SK-N-DZ (cell line): Measurements from ENCODE around the gene ZNF581. TPM values are rescaled to one million over a fixed set of nuclear protein-coding genes. Genes with fewer than 3 reads are reported as not detected.
A peak's percentile ranks its signal among the peaks of the same experiment; 100 is the strongest.

ENCODE experiments used
- DNase-seq: peaks from one replicate; pipeline ENCODE4 v3.0.0-alpha.2; 2015; ENCODE audit warnings: low spot score
- polyA plus RNA-seq, 2 experiments: library from polyadenylated mRNA; depleted of rRNA; stranded (reverse); fragments of >200 nt; gene quantifications; 2 replicates each; pipeline ENCODE4 v1.2.3, GENCODE V29; 2014

Gene ZNF581, protein sequence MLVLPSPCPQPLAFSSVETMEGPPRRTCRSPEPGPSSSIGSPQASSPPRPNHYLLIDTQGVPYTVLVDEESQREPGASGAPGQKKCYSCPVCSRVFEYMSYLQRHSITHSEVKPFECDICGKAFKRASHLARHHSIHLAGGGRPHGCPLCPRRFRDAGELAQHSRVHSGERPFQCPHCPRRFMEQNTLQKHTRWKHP
- 12.8 and 16.3 TPM in 2 replicates for polyA plus RNA-seq (2014; cell fraction: cytosol; rRNA removed)
- polyA plus RNA-seq (2014; cell fraction: nucleus; rRNA removed), result 13.8 and 14.5 TPM in 2 replicates

DNA sequence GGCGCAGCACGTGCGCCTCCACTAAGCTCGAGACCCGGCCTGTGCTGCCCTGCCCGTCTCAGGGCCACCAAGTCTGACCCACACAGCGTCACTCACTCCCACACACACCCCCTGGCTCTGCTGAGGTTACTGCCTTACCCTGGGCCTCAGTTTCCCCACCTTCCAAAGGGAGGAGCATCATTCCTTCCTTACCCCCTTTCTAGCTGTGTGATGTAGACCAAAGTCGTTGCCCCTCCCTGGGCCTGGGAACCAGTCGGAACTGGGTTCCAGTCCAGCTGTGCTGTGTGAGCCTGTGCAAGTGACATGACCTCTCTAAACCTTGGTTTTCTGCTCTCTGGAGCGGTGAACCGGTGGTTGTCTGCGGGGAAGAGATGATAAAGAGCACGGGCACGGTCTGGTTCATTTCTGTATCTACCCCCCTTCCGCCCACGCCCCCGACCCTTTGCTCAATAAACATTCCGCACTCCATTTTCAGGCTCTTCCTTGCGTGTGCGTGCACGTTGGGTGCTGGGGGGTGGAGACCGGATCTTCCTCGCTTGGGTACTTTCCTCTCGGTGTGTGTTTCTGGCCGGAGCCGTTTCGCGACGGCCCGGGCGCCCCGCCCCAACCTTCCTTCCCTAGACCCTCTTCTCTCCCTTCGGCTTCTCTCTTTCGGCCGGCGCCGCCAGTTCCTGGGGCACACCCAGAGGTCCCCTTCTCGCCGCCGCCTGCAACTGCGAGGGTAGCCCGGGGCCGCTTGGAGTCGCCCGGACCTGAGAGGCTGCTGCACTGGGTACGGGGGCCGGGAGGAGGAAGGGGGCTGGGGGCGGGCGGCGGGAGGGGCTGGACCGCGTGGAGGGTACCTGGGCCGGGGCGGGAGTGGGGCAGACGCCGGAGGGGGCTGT is at the start of gene ZNF581:
TSS of gene ZNF581 (plus strand) at position 647 of the 884 bp plus-strand sequence. CDS start 923 bp downstream, outside the sequence.
- peak; percentile 56 for DNase-seq

DNA sequence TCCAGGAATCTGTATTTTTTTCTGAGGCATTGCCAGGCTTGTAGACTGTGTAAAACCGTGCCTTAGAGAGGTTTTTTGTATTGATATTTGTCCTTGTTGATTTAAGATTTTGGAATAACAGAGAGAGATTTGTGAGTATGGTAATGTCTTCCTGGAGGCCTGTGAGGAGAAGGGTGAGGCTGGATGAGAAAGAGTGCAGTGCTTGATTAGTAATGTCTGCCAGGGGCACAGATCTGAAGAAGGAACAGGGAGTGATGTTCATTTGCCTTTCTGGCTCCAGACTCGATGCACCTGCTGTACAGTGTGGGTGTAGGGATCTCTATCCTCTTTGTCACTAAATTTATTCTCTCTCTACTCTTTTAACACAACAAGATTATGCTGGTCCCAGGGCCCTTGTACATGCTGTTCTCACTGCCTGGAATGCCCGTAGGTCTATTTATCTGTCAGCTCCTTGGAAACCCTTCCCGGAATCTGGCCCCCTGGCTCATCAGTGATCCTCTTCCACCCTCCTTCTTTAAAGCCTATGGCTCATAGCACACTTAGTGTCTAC is 48.4 kb upstream of the ZNF581 start:
- DNase-seq, result no peak

DNA sequence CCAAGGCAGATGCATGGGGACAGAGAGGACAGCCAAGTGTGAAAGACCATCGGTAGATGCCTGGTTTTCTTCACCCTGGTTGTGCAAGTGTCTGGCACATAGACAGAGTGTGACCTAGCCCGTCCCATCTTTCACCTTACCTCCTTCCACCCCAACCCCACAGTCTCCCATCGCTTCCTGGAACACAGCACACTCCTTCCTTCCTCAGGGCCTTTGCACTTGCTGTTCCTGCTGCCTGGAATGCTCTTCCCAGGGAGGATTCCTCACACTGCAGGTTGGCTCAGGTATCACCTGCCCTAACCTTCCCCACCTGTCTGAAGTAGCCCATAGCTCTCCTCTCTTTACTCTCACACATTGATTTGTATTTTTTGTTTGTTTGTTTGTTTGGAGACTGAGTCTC is 47.1 kb upstream of the ZNF581 start:
- DNase-seq, result no peak

DNA sequence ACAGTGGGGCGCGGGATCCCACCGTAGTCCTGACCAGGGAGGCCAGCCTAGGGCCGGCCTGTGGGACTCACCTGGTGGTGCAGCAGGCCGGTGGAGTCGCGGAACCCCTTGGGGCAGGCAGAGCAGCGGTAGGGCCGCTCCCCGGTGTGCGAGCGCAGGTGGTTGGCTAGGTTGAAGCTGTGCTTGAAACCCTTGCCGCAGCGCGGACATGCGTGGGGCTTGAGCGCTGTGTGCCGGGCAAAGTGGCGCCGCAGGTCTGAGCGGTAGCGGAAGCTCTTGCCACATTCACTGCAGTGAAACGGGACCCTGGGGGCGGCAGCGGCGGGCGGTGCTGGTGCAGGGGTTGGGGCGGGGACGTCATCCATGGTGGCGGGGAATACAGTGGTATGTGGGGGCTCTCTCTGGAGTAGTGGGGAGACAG is 45.9 kb upstream of the ZNF581 start:
- no peak for DNase-seq

DNA sequence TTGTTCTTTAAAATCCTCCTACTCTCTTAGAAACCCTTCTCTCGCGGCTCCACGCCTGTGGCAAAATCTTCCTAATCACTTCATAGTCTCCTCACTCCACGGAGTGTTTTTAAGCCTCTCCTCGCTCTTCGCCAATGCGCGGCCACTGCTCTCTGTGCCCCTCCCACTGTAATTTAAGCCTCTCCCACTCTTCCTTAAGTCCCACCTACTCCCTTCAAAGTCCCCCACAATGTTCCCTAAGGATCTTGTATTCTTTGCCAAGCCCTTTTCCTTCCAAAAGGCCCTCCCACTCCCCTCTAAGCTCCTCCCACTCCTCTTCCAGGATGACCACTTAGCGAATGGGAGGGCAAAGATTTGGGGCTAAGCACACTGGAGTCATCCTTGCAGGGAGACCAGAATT is 45.4 kb upstream of the ZNF581 start:
- DNase-seq, result no peak

DNA sequence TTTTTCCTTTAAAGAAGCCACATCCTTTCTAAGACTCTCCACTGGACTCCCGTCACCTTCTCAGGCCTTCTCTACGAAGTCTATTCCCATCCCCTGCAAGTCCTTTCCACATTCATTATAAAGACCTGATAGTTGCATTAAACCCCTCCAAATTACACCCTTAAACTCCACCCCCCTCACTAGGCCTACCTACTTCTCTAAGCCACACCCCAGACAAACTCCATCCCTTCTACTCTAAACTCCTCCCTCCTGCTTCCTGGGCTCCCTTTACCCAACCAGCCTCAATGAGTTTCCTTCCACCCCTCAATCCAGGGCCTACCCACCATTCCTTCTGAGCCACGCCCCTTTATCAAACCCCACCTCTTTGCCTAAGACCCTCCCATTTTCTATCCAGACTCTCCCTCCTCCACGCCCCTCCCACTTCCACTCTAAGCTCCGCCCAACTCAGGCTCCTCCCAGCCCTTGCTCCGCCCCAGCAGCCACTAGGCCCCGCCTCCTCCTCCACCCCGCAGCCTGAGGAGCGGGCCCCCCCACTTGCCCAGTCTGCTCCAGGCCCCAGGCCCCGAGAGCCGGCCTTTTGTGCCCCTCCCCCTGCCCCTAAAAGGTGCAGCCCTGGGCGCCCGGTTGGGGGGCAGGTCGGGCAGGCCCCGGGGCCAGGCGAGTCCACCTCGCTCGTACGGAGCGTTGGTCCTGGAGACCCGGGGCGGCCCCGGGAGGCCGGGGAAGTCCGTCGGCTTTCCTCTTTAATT is 44.6 kb upstream of the ZNF581 start:
- peak; percentile 93 for DNase-seq

DNA sequence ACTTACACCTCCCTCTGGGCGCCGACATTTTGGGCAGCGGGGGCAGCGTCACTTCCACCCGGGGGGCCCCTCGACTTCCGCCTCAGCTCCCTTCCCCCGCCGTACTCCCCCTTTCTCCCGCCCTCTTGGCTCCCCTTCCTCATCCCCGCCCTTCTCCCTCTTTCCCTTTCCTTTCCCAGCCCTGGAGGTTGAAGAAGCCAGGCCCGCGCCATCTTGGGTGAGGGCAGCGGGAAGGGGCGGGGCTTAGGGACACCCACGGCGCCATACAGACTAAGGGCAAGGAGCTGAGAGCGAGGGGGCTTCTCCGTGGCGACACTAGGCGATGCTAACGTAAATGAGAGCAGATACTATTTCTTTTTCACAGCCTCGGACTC is 44.0 kb upstream of the ZNF581 start, which contains the start of gene FIZ1:
TSS of gene FIZ1 (minus strand) at position 50 of the 374 bp plus-strand sequence. CDS start 1,652 bp downstream, outside the sequence.
- peak; percentile 95 for DNase-seq

DNA sequence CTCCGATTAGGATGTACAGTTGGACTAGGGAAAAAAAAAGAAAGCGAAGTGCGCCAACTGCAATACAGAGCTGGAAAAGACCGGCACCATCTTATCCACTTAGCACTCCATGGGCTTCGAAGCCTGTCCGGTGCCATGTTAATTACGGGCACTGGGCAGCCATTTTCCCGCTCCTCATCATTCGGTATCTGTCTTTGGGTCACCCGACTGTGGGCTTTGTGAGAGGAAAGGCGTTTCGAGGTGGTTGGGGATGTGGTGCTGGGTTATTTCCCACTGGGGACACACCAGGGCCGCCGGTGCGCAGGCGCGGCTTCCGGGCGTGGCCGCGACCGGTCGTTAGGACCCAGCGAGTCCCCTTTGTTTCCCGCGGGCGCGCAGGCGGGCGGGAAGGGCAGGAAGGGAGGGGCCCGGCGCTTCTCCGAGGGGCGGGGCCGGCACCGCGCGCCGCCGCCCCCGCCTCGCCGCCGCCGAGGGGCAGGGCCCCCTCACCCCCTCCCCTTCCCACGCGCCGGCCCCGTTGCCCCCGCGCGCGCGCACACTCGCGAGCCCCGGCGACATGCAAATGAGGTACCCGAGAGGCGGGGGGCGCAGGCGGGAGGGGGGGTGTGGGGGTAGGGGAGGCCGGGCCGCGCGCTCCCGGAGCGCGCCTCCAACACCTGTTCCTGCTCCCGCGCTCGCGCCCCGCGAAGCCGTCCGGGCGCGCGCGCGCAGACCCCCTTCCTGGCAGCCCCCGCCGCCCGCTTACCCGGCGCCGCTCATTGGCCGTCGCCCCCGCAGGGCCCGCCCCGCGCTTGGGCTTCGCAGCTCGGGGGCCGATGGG is 43.4 kb upstream of the ZNF581 start, which contains the start of gene ZNF524:
TSS of gene ZNF524 (plus strand) at position 447 of the 820 bp plus-strand sequence. CDS start 1,825 bp downstream, outside the sequence.
- DNase-seq, result peak; percentile 87

DNA sequence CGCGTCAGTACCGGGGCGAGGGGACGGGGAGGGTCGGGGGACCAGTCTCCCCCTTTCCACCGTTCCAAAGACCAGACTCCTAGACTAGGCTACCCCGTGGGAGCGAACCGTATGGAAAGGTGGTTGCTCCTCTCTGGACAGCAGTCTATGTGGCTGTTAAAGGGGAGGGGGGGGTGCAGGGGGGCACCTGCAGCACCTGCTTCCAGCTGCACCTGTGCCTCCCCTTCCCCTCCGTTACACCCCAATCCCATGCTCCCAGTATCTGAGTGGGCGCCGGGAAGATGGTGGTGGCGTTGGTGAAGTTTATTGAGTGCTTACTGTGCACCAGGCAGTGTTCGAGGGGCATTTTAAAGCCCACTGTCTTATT is 42.8 kb upstream of the ZNF581 start:
- no peak for DNase-seq

DNA sequence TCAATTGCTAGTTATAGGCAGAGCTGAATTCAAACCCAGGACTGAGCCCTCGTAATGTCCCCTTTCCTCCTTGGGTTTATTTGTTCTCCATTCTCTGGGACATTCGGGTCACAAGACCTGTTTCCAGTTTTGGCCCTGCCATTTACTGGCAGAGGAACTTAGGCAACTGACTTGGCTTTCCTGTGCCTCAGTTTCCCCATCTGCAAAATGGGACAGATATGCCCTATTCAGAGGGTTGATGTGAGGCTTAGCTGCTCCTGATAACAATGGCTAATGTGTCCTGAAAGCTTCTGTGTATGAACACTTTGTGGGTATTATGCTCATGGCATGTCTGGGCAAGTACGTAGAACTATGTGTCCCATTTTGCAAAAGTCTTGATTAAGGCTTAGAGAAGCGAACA is 42.4 kb upstream of the ZNF581 start:
- no peak for DNase-seq

DNA sequence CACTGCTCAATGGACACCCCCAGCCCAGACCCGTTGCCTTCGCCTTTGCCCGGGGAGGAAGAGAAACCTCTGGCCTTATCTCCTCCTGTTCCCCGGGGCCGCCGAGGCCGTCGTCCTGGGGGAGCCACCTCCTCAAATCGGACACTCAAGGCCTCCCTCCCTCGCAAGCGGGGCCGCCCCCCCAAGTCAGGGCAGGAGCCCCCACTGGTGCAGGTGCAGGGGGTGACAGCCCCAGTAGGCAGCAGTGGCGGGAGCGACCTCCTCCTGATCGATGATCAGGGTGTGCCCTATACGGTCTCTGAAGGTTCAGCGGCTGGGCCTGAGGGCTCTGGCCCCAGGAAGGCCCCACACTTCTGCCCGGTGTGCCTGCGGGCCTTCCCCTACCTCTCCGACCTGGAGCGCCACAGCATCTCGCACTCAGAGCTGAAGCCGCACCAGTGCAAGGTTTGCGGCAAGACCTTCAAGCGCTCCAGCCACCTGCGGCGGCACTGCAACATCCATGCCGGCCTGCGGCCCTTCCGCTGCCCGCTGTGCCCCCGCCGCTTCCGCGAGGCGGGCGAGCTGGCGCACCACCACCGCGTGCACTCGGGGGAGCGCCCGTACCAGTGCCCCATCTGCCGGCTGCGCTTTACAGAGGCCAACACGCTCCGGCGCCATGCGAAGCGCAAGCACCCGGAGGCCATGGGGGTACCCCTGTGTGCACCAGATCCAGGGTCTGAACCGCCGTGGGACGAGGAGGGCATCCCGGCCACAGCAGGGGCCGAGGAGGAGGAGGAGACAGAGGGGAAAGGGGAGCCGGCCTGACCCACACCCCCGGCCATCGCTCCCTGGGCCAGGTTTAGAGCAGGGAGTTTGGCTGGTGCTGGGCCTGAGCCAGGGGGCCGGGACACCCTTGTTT is 41.1 kb upstream of the ZNF581 start:
- DNase-seq, result no peak

DNA sequence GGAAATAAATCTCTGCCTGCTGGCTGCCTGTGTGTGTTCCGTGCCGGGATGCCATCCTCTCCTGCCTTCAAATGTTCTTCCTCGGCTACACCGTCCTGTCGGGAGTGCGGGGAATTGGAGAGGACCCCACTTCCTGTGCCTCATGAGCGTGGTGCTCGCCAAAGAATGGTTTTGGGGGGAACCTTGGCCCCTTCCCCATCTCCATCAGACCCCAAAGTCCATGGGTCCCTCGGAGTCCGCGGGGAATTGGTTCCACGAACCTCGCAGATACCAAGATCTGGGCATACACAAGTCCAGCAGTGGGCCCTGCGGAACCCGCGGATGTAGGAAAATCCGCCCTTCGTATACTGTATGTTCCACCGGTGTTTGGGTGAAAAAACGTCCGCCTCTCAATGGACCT is 40.3 kb upstream of the ZNF581 start:
- DNase-seq, result no peak

DNA sequence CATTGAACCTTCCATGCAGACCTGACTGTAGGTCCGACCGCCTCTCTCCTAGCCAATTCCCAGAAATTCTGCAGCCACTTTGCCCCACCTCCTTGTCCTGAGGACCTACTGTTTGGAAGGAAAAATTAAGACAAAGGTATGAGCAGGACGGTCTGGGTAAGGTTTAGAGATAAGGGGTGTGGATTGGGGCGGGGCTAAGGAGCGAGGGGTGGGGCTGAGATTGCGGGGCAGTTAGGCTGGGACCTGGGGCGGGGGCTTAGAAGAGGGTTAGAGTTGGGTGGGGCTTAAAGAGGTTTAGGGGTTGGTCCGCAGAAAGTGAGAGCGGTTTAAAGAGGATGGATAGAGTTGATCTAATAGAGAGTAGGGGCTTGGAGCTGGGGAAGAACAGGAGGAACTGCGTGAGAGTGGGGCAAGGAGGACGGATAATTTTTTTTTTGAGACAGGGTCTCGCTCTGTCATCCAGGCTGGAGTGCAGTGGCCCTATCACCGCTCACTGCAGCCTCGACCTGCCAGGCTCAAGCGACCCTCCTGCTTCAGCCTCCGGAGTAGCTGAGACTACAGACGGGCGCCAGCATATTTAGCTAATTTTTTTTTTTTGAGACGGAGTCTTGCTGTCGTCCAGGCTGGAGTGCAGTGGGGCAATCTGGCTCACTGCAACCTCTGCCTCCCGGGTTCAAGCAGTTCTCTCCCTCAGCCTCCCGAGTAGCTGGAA is 39.7 kb upstream of the ZNF581 start:
- no peak for DNase-seq

DNA sequence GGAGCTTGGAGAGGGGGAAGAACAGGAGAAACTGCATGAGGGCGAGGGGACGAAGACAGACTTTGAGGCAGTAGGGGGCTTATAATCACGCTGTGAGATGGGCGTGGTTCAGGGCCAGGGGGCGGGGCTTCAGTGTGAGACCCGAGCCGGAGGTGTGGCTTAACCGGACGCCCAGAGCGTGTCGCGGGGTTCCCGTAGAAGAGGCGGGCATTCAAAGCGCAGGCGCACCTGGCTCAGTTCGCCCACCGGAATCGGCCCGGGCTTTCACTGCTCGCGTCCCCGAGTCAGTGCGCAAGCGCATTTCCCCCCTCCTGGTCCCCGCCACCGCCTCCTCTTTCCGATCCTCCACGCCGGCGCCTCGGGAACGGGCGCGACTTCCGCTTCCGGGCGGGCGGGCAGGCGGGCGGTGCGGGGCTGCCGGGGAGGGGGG is 38.2 kb upstream of the ZNF581 start:
- DNase-seq, result peak; percentile 94

DNA sequence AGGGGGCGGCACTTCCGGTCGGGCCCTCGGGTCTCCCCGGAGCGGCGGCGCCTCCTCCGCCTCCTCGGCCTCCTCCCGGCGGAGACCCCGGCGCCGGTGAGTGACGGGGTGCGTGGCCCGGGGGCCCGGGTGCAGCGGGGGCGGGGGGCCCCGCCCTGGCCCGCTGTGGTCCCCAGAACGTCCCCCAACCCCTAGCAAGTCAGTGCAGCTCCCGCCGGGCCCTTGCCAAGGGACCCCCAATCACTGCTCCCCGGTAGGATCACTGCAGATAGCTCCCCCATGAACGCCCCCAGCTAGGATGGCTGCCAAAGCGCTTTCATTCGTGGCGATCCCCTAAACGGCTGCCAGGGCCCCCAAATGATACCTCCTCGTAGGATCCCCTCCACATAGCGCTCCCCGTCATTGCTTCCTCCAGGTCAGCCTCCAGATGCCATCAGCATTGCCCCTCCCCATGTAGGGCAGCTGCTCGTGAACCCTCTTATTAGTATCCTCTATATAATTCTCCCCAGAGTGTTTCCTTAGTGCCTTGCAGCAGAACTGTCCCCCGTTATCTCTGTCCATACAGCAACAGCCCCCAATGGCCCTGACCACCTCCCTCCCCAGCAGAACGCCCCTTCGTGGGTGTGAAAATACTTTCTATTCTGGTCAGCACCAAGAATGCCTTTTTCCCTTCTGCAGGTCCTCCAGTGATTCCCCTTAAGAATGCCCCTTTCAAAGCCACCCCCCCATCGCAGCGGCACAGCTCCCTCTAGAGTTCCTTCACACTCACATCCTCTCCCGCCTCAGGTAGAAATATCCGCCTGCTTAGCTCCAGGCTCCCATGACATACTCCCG is 37.6 kb upstream of the ZNF581 start, which contains the start of gene ZNF865:
TSS of gene ZNF865 (plus strand) at position 11 of the 834 bp plus-strand sequence. CDS start 7,972 bp downstream, outside the sequence.
- peak; percentile 56 for DNase-seq

DNA sequence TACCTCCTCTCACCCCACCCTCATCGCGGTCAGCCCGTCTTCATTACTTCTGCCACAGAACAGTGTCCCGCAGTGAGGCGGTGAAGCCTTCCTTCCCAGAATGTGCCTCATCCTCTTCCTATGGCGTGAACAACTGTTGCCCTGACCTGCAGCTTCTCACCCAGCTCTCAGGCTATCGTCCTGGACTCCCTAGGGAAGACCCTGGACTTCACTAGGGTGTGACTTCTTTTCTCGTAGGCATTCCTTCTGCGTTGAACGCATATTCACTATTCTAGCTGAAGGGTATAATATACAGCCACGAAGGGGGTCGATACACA is 37.0 kb upstream of the ZNF581 start:
- DNase-seq, result no peak

DNA sequence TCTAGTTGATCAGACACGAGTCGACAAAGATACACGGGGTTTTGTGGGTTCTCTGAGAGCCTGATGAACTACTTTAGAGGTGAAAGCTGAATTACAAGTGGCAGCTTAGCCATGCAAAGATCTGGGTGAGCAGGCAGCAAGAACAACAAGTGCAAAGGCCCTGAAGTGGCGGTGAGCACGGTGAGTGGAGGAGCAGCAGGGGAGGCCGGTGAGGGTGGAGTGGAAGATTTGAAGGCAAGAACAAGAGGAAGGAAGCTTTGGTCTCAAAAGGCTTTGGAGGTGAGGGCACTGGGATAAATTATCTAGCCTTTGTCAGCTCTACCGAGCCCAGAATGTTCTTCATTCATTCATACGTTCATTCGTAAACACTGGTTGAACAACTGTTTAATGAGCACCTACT is 36.6 kb upstream of the ZNF581 start:
- no peak for DNase-seq

DNA sequence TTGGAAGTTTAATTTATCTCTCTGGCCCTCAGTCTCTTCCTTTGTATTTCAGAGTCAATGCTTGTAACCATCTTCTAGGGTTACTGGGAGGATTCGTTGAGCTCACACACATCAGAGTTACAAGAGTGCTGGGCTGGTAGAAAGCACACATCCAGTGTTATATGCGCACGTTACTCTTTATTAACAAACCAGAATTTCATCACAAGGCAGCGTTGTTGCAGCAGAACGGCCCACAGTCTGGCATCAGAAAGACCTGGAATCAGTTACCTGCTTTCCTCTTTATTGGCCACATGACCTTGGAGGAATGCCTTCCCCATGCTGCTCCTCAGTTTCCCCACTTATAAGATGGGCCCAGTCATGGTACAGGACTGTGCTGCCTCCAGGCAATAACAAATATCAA is 34.1 kb upstream of the ZNF581 start:
- no peak for DNase-seq
